GM18507 (cell line): ENCODE measurements around the gene SHANK3.
A peak's percentile ranks its signal among the peaks of the same experiment; 100 is the strongest.

Experiments
- DNase-seq: peaks from one replicate; pipeline ENCODE4 v3.0.0; 2011; ENCODE audit warnings: low read depth; ENCODE audit not compliant: insufficient read length; ENCODE audit errors: extremely low spot score
- FAIRE-seq: peaks from 2 replicates; lab custom pipeline; 2011; peaks lifted over from hg19 to GRCh38; lab: Jason Lieb, UNC

SHANK3 gene

GRCh38 chr22:50676180-50676636 lies 3.6 kb downstream of the SHANK3 start:
- DNase-seq: no peak
- no peak for FAIRE-seq

DNA sequence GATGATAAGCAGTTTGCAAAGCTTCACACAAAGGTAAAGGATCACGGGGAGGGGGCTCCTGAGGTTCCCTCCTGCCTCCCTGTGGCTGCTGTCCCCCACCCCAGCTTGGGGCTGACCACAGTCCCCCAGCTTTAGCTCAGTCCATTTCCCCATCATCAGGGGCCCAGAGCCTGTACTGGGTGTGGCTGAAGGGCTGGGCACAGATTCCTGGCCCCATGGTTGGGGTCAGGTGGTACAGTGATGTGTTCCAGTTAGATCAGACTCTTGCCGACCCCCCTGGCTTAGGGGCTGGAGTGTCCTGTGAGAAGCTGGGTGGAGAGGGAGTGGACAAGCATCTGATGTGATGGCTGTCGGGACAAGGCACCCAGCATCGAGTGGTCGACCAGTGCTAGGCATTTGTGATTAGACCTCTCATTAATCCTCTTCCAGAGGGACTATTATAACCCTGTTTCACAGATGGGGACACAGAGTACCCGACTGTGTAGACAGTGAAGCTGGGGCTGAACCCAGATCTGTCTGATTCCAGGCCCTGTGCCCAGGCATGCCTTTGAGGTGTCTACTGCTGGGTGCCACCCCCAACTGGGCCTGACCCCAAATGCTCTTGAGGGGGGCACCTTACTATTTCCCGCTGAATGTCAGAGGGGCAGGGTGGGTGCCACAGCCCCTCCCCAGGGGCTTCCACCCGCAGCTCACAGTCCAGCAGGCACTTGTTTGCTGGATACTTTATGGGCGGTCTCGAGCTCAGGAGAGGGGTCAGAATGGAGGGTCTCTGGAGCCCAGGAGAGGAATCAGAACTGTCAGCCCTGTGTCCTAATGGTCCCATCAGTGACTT lies 4.3 kb downstream of the SHANK3 start:
- FAIRE-seq: no peak
- DNase-seq: no peak

- FAIRE-seq (no peak), DNase-seq (no peak)
These were observed 5.0 kb downstream of the SHANK3 start for GRCh38 chr22:50677493-50678217.

GRCh38 chr22:50678218-50678650 lies 5.6 kb downstream of the SHANK3 start:
- no peak for DNase-seq
- FAIRE-seq: no peak

DNA sequence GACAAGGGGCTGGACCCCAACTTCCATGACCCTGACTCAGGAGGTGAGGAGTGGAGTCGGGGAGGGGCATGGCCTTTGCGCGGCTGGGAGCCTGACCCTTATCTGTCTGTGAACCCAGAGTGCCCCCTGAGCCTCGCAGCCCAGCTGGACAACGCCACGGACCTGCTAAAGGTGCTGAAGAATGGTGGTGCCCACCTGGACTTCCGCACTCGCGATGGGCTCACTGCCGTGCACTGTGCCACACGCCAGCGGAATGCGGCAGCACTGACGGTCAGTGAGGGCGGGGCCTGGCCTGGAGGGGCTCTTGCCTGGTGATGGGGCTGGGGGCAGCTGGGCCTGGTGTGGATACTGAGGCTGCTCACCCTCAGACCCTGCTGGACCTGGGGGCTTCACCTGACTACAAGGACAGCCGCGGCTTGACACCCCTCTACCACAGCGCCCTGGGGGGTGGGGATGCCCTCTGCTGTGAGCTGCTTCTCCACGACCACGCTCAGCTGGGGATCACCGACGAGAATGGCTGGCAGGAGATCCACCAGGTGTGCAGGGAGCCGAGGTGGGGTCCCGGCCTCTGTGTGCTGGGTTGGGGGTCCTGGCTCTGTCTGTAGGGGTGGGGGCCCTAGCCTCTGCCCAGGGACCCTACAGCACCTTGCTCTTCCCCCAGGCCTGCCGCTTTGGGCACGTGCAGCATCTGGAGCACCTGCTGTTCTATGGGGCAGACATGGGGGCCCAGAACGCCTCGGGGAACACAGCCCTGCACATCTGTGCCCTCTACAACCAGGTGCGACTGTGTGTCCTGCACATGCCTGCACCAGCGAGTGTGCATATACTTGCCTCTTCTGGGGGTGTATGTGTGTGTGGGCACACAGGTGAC lies 6.3 kb downstream of the SHANK3 start:
- DNase-seq (no peak), FAIRE-seq (no peak)

- DNase-seq (no peak), FAIRE-seq (no peak)
These were observed 10.7 kb downstream of the SHANK3 start for GRCh38 chr22:50683086-50683993.

GRCh38 chr22:50683994-50684371 lies 11.4 kb downstream of the SHANK3 start:
- DNase-seq (no peak), FAIRE-seq (no peak)

DNA sequence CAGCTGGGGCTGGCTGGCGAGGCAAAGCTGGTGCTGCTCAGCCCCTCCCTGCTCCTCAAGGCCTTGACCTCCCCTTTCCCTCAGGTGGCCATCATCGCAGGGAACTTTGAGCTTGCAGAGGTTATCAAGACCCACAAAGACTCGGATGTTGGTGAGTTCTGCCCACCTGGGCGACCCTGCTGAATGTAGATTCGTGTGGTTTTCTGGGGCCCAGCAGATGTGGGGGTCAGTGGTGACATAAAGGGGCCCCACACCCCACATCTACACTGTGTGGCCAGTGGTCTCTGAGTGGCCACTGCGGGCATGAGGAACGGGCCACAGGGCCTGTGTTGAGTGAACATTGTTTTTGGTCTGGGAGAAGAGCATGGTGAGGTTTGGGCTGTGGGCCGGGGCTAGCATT lies 11.9 kb downstream of the SHANK3 start:
- FAIRE-seq (no peak), DNase-seq (no peak)

GRCh38 chr22:50684986-50685385 lies 12.4 kb downstream of the SHANK3 start:
- DNase-seq: no peak
- FAIRE-seq: no peak

GRCh38 chr22:50686794-50687193 lies 14.2 kb downstream of the SHANK3 start:
- no peak for FAIRE-seq
- DNase-seq: no peak

DNA sequence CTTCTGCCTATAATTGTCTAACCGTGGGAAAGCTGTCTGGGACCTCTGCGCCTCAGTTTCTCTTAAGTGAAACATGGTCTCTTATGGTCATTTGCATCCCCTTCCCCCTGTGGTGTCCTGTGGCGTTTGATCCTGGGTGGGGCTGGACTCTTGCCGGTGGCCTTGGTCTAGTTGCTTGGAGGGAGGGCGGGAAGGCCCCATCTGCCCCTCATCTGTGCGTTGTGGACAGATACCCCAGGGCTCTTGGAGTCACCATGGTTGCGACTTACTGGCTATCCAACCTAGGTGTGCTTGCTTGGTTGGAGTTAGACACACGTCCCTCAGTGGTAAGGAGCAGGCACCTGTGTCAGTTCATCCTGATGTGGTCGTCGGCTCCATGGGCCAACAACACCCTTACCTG lies 15.2 kb downstream of the SHANK3 start:
- no peak for DNase-seq
- FAIRE-seq: no peak

DNA sequence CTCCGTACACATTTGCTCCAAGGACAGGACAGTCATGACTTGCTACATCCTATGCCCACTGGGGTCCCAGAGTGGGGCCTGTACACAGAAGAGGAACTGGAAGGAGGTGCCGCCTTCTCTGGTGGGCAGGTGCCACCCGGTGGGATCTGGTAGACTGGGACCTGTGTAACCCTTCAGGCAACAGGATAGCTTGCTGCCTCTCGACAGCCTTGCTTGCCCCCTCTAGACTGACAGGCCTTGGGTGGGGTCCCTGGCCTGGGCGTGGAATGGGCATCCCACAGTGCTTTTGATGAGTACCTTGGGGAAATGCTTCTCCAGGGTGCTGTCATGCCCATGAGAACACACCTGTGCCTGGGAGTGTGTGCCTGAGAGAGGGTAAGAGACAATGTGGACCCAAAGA lies 15.8 kb downstream of the SHANK3 start:
- FAIRE-seq (no peak), DNase-seq (no peak)

GRCh38 chr22:50691521-50691920 lies 18.9 kb downstream of the SHANK3 start:
- DNase-seq (no peak), FAIRE-seq (peak; percentile 85)

GRCh38 chr22:50693462-50693861 lies 20.8 kb downstream of the SHANK3 start:
- no peak for FAIRE-seq
- DNase-seq: no peak

GRCh38 chr22:50694099-50694605 lies 21.5 kb downstream of the SHANK3 start:
- no peak for DNase-seq

DNA sequence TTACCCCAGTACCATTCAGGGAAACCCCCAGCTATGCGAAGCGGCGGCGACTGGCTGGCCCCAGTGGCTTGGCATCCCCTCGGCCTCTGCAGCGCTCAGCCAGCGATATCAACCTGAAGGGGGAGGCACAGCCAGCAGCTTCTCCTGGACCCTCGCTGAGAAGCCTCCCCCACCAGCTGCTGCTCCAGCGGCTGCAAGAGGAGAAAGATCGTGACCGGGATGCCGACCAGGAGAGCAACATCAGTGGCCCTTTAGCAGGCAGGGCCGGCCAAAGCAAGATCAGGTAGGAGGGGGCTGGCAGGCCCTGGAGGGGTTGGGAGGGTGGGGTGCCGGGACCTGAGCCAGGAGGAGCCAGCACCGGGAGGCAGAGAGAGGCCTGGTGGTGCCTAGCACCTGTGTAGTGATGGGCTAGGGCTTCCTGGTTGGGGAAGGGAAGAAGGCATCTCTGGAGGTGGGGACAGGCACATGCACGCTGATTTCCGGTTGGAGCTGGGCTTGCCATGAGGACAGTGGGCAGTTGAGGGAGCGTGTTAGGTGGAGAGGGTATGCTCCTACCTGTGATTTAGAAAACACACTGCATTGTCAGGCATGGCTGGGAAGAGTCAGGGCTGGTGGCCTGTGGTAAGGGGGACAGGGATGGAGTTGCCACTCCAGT lies 22.3 kb downstream of the SHANK3 start:
- no peak for FAIRE-seq
- no peak for DNase-seq

More at GRCh38 chr22:50694099-50694605, 21.5 kb downstream of the SHANK3 start:
- FAIRE-seq: no peak

- DNase-seq (no peak), FAIRE-seq (no peak)
These were observed 23.0 kb downstream of the SHANK3 start for GRCh38 chr22:50695421-50696250.
